Limb (tissue), 2 donors: ENCODE measurements around the gene EBNA1BP2.
"Not testable (repeated sequence)": the region's sequence is repeated elsewhere in the genome, so short reads cannot be mapped to it uniquely, and the experiment has no call there.

ENCODE experiments used
- DNase-seq, 2 donors: peaks; one replicate each; pipeline ENCODE4 v3.0.0-alpha.2; 2016; ENCODE audit errors: extremely low spot score in 2 of 2

Gene EBNA1BP2, protein sequence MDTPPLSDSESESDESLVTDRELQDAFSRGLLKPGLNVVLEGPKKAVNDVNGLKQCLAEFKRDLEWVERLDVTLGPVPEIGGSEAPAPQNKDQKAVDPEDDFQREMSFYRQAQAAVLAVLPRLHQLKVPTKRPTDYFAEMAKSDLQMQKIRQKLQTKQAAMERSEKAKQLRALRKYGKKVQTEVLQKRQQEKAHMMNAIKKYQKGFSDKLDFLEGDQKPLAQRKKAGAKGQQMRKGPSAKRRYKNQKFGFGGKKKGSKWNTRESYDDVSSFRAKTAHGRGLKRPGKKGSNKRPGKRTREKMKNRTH

DNA sequence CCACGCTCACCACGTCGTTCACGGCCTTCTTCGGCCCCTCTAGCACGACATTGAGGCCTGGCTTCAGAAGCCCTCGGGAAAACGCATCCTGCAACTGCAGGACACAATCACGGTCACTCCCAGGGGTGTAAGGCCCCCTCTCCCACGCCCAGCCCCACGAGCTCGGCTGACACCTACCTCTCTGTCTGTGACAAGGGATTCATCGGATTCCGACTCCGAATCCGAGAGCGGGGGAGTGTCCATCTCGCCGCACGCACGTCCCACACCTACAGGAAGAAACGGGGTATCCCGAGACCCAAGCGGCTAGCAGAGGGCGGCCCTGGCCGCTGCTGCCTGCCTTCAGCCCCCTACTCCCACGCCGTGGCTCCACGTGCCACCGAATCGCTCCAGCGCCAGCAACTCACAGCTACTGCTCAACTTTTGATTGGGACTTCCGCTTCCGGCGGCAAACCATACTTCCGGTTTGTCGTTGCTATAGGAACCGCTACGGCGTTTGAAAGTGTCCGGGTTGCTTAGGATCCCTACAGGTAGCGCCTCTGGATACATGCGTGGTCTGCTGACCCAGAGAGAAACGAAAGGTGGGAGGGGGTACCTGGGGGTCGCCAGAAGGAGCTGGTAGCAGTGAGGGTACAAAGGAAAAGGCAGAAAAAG lies at the start of gene EBNA1BP2, which contains the start of gene CFAP57:
Gene EBNA1BP2 (minus strand): TSS at position 415 of the 651 bp plus-strand sequence. CDS start 172 bp downstream, at position 243.
Gene CFAP57 (plus strand): TSS at position 455 of the 651 bp plus-strand sequence. CDS start 424 bp downstream, outside the sequence.
- DNase-seq, result peak; percentile 93 to 96

DNA sequence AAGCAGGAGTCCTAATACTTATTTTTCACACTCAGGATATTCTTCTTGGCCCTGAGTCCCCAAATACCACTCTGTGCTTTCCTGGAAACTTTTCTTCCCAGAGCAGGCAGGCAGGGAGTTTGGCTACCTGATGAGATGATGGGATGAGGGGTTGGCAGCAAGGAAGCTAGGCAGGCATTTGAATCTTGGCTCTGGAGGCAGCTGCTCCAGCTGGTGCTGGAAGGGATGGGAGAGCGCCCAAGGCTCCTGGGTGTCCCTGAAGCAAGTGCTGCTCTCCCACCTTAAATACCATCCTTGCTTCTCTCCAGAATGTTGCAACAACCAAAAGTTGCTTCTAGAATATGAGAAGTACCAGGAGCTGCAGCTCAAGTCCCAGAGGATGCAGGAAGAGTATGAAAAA lies 49.7 kb upstream of the EBNA1BP2 start:
- no peak for DNase-seq

DNA sequence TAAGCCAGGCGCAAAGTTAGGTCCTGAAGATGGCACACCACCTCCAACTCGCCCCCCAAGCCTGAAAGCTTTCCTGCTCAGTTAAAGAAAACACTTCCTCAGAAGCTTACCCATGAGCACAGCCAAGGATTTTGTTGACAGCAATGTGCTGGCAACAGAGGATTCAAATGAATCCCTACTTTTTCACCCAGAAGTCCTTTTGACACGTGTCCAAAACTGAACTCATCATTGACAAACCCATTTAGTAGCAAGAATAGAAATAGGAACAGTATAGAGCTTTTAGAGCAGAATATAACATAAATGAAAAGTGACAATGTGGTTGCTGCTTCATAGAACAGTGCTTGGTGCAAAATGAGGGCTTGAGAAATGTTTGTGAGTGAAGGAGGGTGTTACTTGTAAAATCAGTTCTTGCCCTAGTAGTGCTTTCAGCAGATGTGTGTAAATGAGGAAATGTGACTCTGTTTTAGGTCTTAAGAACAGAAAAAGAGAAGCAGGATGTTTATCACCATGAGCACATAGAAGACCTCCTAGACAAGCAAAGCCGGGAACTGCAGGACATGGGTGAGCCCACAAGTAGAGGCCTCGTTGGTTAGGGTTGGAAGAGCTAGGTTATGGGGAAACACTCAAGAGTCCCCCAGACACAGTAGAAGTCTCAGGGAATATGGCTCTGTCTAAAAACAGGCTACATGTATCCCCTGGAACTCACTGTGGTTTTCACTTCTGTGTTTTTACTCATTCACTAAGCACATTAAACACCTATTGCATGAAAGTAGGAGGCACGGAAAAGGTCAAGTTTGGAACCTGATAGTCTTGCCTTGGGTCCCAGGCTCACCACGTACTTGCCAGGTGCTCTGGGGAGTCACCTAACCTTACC lies 49.1 kb upstream of the EBNA1BP2 start:
- no peak for DNase-seq

DNA sequence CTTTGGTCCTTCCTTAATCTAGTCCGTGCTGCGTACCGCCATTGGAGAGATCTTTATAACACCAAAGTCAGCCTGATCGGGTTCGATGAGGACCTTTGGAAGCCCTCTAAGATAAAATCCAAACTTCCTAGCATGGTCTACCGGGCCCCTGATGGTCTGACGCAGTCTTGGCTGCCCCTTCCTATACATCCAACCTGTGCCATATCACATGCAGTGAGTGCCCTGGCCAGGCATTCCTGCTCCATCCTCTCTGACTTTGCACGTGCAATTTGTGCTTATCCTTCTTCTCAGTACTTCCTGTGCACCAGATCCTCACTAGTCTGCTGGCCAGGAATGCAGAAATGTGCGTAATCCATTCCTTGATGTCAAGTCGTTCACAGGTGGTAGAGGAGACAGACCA lies 45.7 kb upstream of the EBNA1BP2 start:
- DNase-seq, result no peak

DNA sequence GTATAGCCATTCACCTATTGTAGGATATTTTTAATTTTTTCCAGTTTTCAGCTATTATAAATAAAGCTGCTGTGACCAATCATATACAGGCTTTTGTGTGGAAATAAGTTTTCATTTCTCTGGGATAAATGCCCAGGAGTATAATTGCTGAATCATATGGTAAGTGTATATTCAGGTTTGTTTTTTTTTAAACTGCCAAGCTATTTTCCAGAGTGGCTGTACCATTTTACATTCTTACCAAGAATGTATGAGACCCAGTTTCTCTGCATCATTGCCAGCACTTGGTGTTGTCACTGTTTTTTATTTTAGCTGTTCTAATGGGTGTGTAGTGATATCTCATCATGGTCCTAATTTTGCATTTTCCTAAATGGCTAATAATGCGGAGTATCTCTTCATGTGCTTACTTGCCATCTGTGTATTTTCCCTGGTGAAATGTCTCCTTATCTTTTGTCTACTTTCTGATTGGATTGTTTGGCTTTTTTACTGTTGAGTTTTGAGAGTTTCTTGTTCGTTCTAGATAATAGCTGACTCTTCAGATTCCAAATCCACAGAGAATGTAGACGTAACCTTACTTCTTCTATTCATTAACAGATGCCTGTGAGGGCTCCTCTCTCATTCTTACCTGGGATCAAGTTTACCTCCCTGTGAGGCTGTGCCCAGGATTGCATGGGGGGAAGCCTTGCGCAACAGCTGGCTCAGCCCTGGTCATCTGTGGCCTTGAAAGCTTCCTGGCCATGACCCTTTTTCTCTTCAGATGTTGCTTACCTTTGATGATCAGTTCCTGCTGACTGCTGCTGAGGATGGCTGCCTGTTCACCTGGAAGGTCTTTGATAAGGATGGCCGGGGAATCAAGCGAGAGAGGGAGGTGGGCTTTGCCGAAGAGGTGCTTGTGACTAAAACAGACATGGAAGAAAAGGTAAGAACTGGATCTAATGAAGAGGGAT lies 42.7 kb upstream of the EBNA1BP2 start:
- no peak for DNase-seq

DNA sequence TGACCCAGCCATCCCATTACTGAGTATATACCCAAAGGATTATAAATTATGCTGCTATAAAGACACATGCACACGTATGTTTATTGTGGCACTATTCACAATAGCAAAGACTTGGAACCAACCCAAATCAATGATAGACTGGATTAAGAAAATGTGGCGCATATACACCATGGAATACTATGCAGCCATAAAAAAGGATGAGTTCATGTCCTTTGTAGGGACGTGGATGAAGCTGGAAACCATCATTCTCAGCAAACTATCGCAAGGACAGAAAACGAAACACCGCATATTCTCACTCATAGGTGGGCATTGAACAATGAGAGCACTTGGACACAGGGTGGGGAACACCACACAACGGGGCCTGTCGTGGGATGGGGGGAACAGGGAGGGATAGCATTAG lies 36.2 kb upstream of the EBNA1BP2 start:
- not testable (repeated sequence) for DNase-seq

DNA sequence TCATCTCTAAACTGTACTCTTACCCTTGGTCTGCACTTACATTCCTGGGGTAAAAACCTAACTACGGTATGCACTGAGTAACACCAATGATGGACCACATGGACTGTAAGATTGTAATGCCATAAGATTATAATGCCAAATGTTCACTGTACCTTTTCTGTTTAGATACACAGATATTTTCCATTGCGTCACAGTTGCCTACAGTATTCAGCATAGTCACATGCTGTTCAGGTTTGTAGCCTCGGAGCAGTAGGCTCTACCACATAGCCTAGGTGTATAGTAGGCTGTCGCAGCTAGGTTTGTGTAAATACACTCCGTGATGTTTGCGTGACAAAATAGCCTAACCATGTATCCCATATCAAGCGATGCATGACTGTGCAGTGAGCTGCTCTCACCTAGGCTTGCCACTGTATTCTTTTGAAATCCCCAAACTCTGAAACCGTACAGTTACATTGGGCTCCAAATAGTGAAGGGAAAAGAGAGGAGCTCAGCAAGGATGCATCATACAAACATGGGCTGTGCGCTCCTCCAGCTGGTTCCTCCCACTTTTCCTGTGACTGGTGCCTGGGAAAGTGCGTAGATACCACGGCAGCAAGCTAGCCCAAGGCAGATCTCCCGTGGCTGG lies 35.3 kb upstream of the EBNA1BP2 start:
- peak in 1 of 2 donors; percentile 18 for DNase-seq

DNA sequence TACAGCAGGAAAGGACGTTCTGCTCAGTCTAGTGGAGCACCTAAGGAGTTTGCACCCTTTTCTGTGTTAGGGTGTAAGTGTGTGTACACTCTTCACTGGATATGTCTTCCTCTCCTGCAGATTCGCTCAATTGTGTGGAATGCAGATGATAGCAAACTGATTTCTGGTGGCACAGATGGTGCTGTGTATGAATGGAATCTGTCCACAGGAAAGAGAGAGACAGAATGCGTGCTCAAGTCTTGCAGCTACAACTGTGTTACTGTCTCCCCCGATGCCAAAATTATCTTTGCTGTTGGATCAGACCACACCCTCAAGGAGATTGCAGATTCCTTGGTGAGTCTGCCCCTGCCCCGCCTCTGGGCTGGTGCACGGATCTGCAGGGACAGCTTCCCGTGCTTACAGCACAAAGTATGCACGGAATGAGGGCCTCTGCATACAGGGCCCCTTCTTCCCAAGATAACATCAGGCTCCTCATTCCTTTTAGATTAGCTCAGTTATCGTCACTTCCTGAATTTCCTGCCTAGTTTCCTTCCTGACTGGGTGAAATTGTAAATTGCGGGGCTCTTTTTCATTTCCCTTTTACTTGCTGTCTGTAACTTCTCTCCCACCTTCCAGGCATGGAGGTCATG lies 34.6 kb upstream of the EBNA1BP2 start:
- peak; percentile 65 to 67 for DNase-seq

DNA sequence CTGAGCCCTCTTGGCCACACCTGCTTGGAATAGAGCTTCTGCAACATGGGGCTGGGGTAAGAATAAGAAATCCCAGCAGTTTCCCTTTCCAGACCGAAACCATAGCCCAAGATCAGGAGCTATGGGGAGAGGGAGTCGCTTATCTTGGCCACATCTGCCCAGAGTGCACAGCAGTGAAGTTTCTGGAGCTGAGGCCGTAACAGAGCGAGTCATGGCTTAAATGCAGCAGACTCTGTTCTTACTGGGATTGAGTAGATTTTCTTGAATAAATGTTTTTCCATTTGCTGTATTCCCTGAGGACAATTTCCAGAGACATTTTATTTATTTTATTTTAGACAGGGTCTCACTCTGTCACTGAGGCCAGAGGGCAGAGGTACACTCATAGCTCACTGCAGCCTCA lies 33.6 kb upstream of the EBNA1BP2 start:
- DNase-seq, result no peak

DNA sequence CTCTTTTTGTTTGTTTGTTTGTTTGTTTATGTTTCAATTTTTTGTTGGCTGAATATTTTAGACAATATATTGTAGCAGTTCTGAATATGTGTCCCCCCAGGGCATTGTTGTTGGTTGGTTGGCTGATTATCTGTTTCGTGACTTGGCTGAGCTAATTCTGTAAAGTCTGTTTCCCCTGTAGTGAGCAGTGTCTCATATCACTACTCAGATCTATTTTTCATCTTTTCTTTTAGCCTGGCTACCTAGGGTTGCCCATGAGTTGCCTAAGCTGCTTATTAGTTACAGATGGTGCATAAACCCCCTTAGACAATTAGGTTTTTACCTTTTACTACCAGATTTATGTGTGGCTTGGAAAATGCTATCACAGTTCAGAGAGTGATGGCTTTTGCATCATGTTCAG lies 32.3 kb upstream of the EBNA1BP2 start:
- no peak for DNase-seq

DNA sequence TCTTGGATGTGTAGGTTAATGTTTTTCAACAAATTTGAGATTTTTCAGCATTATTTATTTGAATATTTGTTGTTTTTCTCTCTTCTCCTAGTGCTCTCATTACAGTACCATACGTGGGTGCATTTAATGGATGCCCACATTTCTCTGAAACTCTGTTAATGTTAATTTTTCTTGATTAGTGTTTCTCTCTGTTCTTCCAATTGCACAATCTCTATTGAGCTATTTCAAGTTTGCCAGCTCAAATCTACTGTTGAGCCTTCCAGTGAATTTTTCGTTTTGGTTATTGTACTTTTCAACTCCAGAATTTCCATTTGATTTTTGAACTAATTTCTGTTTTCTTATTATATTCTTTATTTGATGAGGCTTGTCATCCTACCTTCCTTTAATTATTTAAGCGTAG lies 31.8 kb upstream of the EBNA1BP2 start:
- DNase-seq, result no peak

DNA sequence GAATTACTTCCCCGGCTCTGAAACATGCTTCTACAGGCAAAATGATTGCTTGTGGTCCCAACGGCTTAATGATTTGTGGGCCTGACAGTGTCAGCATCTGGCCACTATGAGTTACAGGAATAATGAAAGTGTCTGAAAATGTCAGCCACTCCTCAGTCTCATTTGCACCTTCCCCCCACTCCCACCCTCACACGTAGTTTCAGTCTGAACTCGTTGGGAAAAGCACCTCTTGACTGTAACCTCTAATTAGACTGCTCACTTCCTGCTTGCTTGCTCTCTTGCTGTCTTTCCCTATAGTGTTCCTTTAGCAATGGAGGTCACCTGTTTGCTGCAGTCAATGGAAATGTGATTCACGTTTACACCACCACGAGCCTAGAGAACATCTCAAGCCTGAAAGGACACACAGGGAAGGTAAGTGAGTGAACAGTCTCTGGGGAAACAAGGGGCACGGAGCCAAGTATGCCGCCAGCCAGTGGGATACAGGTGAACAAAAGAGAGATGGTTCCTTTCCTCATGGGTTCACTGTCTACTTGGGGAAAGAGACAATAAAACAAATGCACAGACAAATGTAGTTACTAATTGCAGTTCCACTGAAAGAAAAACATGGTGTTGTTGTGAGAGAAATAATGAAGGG lies 27.1 kb upstream of the EBNA1BP2 start:
- DNase-seq, result no peak

DNA sequence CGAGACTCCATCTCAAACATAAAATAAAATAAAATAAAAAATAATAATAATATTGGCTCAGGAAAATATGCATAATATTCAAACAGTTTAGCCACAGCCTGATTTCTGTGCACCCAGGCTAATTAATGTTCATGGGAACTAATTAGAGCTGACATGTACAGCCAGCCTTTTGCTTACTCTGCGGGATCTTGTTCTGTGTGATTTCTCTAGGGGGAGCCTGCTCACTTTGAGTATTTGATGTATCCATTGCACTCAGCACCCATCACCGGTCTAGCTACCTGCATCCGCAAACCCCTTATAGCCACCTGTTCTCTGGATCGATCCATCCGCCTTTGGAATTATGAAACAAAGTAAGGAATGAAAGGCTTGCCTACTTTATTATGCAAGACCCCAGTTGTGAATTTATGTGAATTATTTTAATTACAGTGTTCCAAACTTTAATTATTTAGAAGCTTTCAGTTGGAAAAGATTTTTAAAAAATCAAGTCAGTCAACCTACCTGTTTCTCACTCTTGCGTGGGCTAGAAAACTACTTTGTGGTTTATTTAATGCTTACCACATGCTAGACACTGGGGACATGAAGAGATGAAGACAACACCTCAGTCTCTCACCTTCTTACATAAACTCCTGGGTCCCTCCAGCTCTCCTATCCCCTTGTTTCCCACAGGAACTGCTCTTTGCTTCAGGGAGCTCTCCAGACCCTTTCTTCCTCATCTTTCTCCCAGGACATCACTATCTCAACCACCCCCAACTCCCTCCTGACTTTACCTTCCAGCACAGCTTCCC lies 25.4 kb upstream of the EBNA1BP2 start:
- DNase-seq, result no peak

DNA sequence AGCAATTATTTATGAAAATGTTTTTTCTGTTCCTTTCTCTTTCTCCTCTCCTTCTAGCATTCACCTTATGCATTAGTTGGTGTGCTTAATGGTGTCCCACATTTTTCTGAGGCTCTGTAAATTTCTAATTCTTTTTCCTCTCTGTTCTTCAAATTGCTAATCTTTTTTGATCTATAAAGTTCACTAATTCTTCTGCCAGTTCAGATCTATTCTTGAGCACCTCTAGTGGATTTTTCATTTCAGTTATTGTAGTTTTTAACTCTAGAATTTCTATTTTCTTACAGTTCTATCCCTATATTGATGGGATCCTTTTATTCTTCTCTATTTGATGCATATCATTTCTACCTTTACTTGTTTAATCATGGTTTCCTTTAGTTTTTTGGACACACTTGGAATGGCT lies 22.4 kb upstream of the EBNA1BP2 start:
- DNase-seq, result no peak

DNA sequence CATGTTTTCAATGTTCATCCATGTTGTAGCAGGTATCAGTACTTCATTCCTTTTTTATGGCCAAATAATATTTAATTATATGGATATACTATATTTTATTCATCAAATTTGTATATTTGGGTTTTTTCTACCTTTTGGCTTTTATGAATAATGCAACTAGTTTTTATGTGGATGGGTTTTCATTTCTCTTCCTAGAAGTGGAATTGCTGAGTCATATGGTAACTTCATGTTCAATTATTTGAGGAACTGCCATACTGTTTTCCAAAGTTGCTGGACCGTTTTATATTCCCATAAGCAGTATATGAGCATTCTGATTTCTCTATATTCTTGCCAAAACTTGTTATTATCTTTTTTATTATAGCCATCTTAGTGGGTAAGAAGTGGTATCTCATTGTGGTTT lies 16.0 kb upstream of the EBNA1BP2 start:
- no peak for DNase-seq

DNA sequence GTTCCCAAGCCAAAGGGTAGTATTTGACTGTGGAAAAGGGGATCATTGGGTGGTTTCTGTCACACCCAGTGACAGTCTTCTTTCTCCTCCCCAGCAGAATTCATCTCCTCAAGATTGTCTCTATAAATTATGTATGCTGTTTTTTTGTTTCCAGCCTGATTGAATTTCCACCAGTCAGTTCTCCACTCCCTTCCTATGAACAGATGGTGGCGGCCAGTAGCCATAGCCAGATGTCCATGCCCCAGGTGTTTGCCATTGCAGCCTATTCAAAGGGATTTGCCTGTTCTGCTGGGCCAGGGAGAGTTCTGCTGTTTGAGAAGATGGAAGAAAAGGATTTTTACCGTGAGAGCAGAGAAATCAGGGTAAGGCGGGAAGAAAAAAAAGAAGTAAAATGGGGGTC lies 12.9 kb upstream of the EBNA1BP2 start:
- DNase-seq, result no peak

DNA sequence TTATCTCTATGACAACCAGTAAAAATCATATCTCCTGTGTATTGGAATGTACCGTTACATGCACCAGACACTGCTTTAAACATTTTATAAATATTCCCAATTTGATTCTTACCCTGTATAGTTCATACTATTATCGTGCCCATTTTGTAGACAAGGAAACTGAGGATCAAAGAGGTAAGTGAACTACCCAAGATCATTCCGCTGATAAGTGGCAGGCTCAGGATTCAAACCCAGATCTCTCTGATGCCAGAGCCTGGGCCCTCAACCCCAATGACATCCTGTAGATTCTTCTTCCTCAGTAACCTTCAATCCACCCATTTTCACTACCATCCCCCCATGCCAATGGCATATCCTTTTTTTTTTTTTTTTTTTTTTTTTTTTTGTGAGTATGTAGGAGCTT lies 12.3 kb upstream of the EBNA1BP2 start:
- DNase-seq, result no peak

DNA sequence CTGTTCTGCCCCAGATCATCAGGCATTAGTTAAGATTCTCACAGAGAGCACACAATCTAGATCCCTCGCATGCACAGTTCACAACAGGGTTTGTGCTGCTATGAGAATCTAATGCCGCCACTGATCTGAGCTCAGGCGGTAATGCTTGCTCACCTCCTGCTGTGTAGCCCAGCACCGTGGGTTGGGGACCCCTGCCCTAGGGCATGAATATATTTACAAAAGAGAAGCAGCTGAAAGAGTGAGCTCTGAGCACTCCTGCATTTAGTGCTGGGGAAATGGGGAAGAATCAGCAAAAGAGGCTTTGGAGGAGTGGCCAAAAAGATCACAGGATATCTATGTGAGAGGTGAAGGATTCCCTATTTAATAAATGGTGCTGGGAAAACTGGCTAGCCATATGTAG lies 5.6 kb upstream of the EBNA1BP2 start:
- DNase-seq, result no peak

DNA sequence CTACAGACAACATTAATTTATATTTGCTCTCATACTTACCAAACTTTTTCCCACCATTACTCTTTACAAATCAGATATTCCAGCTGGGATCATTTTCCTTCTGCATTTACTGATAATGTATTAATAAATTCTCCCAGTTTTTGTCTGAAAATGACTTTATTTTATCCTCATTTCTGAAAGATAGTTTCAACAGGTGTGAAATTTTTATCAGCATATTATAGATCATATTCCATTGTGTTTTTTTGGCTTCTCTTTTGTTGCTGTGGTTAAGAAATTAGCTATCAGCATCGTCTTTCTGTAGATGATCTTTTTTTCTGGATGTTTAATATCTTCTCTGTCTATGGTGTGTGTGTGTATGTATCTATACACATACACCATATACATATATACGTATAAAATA lies 2.8 kb upstream of the EBNA1BP2 start:
- DNase-seq, result no peak
